ENCODE results near the gene KRIT1.
"Not testable (repeated sequence)": the region's sequence is repeated elsewhere in the genome, so short reads cannot be mapped to it uniquely, and the experiment has no call there.

The KRIT1 gene

DNA sequence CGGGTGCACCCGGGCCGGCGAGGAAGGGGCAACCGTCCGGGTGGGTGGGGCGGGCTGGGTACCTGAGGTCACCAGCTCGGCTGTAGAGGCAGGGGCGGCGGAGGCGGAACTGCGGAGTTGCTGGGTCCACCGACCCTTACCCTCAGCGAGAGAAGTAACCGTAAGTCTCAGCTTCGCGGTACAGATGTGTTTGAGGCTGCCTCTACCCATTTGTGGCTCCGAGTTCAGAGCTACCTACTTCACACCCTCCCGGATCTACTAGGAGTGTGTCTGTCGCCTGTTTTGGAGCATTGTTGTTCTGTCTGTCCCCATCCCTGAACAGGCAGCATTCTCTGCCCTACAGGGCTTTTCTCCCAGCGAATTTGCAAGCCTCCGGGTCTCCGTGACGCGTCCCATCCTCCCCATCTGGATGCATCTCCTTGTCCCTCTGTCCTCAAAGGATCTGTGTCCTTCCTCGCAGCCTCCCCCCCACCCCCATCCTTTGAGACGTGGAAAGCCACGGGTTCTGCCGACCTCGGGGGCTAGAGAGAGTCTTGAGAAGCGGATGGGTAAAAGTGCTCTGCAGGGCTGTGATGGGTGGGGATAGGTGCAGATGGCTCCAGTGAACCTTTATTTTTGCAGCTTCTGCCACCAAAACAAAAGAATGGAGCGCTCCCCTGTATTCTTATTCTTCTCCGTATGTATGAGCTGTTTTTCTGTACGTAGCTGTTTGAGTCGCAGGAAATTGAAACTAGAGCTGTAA, 817 bp upstream of the KRIT1 start:
- no peak for DNase-seq (ENCODE audit: low read depth)

- no peak for DNase-seq (ENCODE audit: low read depth)
Observed at GRCh38 chr7:92244808-92245486, 767 bp downstream of the KRIT1 start.

DNA sequence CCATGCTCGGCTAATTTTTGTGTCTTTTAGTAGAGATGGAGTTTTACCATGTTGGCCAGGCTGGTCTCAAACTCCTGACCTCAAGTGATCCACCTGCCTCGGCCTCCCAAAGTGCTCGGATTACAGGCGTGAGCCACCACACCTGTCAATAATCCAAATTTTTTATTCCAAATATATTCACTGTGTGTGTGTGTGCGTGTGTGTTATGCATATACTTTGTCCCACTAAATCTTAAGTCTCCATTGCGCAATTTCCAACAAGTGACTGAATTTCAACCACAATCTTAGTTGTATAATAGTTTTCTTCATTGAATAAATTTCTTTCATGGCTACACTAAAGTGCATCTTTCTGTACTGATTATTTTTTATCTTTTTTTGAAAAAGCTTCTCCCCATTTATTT, 2.7 kb downstream of the KRIT1 start:
- DNase-seq (ENCODE audit: low read depth), result no peak

DNA sequence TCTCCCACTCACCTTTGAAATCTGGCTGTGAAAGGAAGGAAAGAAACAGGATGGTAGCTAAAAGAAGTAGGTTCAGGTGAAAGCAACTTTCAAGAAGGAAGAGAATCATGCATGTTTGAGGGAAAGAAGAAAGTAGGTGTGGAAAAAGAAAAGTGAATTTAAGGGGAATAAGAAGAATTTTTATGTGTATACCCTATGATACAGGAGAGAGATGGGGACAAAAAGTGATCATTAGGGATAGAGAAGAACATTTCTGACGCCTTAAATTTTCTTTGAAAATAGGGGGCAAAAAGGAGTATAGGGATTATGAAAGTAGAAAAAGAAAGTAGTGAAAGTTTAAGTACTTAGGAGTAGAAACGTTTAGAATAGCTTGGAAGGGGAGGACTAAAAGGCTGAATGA, 15.2 kb downstream of the KRIT1 start:
- no peak for DNase-seq (ENCODE audit: low read depth)

DNA sequence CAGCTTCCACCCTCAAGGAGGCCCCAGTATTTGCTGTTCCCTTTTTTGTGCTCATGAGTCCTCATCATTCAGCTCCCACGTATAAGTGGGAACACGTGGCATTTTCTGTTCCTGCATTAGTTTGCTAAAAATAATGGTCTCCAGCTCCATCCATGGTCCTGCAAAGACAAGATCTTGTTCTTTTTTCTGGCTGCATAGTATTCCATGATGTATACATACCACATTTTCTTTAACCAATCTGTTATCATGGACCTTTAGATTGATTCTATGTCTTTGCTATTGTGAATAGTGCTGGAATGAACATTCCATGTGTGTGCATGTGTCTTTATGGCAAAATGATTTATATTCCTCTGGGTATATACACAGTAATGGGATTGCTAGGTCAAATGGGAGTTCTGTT, 17.0 kb downstream of the KRIT1 start:
- no peak for DNase-seq (ENCODE audit: low read depth)

- DNase-seq (ENCODE audit: low read depth), result no peak
Observed at GRCh38 chr7:92228100-92228499, 17.6 kb downstream of the KRIT1 start.

DNA sequence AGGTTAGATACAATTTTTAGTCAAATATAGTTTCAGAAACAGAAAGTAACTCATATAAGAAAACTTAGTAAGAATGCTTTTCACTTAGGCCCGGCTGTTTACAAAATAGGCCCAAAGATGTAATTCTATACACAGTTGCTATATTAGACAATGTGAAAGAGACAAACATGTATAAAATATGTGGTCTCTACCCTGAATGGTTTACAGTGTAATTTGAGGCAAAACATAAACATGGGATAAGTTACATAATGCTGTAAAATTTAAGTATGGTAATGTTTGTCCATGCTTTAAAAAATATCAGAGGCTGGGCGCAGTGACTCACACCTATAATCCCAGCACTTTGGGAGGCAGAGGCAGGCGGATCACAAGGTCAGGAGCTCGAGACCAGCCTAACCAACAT, 18.7 kb downstream of the KRIT1 start:
- no peak for DNase-seq (ENCODE audit: low read depth)

GRCh38 chr7:92221766-92222165, 23.9 kb downstream of the KRIT1 start:
- no peak for DNase-seq (ENCODE audit: low read depth)

- no peak for DNase-seq (ENCODE audit: low read depth)
Observed at GRCh38 chr7:92206672-92207071, 39.0 kb downstream of the KRIT1 start.

- DNase-seq (ENCODE audit: low read depth), result no peak
Observed at GRCh38 chr7:92205987-92206386, 39.7 kb downstream of the KRIT1 start.

DNA sequence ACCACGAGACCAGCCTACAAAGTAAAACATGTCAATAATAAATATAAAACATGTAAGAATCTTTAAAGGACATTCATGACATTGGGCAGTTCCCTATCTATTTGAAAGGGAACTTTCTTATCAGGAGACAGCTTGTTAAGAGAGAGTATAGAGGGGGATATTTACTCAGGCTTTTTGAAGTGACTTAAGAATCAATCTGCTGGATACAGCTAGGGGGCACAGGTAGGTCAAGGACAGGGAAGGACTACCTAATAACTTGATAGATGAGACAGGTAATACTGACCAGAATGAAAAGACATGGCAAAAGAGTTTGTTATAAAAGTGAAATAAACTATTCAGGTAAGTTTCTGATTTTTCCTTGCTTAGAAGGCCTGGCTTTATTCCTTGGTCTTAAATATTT, 44.9 kb downstream of the KRIT1 start:
- DNase-seq (ENCODE audit: low read depth), result no peak

- DNase-seq (ENCODE audit: low read depth), result no peak
Observed at GRCh38 chr7:92192326-92192725, 53.4 kb downstream of the KRIT1 start.

- DNase-seq (ENCODE audit: low read depth), result not testable (repeated sequence)
Observed at GRCh38 chr7:92189246-92189645, 56.5 kb downstream of the KRIT1 start.

GRCh38 chr7:92184294-92184693, 61.4 kb downstream of the KRIT1 start:
- DNase-seq (ENCODE audit: low read depth), result not testable (repeated sequence)

DNA sequence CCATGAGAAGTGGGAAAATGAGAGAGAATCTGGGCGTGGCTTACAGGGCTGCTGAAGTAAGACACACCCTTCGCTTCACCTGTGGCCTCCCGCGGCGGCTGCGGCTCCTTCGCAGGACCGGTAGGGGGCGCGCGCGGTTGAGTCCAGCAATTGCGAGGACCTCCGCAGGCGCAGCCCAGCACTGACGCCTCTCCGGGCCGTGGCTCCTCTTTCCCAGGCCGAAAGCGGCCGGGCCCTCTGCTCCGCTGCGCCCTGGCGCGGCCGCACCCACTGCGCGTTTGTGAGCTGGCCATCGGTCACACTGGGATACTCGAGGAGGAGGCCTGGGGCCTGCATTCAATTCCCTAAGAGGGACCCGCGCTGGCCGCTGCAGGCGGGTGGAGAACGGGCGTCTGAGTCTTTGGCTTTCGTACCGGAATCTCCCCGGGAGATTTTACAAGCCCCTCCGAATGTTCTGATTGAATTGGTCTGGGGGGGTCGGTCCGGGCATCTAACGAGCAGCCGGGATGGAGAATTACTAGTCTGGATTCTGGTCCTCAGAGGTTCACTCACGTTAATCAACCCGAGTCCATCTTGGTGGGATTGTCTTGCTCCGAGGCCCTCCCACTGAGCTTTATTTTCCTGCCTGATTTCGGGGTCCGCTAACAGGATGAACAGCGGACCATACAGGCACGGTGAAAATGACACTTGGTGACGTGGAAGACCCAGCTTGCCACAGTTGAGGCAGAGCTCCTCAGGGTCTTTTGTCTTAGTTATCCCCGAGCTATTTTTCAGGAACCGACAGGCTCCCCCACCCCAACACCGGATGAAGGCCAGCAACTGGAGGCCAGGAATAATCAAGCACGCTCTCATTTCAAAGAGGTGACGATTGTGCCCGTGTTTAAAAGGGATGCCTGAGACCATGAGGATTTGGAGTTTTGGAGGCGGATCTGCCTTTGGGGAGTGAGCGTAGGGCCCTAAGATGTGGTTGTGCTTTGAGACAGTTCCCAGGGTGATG, 66.5 kb downstream of the KRIT1 start, which contains the start of gene LRRD1:
Gene LRRD1 (minus strand): TSS at position 215 of the 997 bp plus-strand sequence. CDS start 13,940 bp downstream, outside the sequence.
- DNase-seq (ENCODE audit: low read depth), result peak; percentile 76

GRCh38 chr7:92177362-92177761, 68.4 kb downstream of the KRIT1 start:
- no peak for DNase-seq (ENCODE audit: low read depth)

- DNase-seq (ENCODE audit: low read depth), result not testable (repeated sequence)
Observed at GRCh38 chr7:92169529-92169928, 76.2 kb downstream of the KRIT1 start.

DNA sequence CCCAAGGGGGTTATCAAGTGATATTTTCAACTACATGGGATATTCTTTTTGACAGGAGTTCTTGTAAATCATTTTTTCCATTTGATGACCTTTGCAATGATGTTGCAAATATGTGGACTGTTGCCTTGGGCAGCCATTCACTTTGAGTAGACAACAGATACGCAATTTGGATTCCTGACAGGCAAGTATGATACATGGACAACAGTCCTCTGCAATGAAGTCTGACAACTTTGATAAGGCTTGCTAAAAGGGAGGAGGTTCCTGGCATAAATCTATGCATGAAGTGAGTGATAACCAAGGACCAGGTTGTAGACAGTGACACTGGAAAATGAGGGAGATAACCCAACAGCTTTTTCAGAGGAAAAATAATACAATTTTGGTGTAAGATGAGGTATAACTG, 84.4 kb downstream of the KRIT1 start:
- DNase-seq (ENCODE audit: low read depth), result no peak

- no peak for DNase-seq (ENCODE audit: low read depth)
Observed at GRCh38 chr7:92158660-92159575, 86.8 kb downstream of the KRIT1 start.

DNA sequence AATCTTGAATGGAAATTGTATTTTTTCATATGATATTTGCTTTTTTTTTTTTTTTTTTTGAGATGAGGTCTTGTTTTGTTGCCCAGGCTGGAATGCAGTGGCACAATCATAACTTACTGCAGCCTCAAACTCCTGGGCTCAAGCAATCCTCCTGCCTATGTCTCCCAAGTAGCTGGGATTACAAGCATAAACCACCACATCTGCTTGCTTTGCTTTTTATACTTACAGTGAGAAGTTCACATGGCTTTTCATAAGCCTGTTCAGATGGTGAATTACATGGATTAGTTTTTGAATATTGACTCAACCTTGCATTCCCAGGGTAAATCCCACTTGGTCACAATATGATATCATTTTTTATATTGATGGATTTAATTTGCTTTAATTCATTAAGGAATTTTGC, 88.7 kb downstream of the KRIT1 start:
- no peak for DNase-seq (ENCODE audit: low read depth)

DNA sequence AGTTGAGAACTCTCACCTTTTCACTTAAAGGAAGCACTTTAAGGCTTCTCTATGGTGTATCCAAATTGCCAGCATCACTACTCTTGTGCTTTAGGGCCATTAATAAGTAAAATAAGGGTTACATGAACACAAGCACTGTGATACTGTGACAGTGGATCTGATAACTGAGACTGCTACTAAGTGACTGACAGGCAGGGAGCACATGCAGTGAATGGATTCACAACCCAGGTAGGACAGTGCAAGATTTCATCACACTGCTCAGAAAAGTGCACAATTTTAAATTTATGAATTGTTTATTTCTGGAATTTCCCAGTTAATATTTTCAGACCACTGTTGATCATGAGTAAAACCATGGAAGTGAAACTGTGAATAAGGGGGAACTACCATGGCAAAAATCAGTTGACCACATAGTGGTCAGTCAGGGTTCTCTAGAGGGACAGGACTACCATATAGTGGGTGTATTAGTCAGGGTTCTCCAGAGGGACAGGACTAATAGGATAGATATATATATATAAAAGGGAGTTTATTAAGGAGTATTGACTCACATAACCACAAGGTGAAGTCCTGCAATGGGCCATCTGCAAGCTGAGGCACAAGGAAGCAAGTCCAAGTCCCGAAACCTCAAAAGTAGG, 90.5 kb downstream of the KRIT1 start:
- no peak for DNase-seq (ENCODE audit: low read depth)

Measured in stimulated activated CD8-positive, alpha-beta memory T cell treated with anti-CD3 and anti-CD28 coated beads, Interleukin-7, amount 100 ng/mL, for 24 hours (primary cell).